Fibroblast of skin of abdomen (primary cell): ENCODE measurements around the gene ABCC1. TPM values are rescaled to one million over a fixed set of nuclear protein-coding genes. Genes with fewer than 3 reads are reported as not detected.
"Not testable (repeated sequence)": the region's sequence is repeated elsewhere in the genome, so short reads cannot be mapped to it uniquely, and the experiment has no call there.

Experiments used
- DNase-seq: peaks from one replicate; pipeline ENCODE4 v3.0.0-alpha.2; 2013
- polyA plus RNA-seq, 2 experiments: library from polyadenylated mRNA; unstranded; fragments of 120-200 nt; gene quantifications; one replicate each; pipeline ENCODE4 v1.2.1, GENCODE V29; 2013; ENCODE audit not compliant: insufficient read length in 2 of 2

ABCC1 gene
- 42.4 TPM for polyA plus RNA-seq (2013, experiment 1 of 2; ENCODE audit: insufficient read length)
- polyA plus RNA-seq (2013, experiment 2 of 2; ENCODE audit: insufficient read length) = 41.3 TPM

DNA sequence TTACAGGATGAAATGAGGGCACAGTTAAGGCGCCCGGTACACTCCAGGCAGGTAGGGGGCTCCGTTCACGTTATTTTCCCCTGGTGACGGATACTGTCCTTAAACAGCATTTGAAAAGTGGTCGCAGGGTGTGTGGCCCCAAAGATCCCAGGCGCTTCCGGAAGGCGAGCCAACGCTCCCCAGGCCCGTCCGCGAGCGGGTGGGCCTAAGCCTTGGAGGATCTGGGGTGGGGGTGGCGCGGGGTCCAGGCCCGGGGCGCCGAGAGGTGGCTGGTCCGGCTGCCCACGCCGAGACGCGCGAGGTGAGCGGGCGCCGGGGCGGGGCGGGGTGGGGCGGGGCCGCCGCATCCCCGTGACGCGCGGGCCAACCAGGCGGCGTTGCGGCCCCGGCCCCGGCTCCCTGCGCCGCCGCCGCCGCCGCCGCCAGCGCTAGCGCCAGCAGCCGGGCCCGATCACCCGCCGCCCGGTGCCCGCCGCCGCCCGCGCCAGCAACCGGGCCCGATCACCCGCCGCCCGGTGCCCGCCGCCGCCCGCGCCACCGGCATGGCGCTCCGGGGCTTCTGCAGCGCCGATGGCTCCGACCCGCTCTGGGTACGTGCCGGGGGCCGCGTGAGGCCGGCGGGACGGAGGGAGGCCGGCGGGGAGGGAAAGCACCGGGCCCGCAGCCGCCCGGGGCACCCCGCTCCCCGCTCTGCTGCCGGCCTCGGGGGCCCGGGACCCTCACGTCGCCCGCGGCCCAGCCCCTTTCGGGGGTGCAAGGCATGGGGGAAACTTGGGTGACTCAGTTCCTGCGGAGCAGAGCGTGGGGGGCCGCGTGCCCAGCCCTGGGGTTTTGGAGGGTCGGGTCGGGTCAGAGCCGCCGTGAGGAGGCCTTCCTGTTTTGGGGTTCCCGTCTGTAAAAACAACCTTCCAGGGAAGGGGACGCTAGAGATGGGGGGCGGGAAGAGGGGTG, at the start of gene ABCC1:
ABCC1 (plus strand) TSS at position 407 of the 951 bp plus-strand sequence; CDS start at position 543, 136 bp downstream.
- DNase-seq = peak; percentile 39

DNA sequence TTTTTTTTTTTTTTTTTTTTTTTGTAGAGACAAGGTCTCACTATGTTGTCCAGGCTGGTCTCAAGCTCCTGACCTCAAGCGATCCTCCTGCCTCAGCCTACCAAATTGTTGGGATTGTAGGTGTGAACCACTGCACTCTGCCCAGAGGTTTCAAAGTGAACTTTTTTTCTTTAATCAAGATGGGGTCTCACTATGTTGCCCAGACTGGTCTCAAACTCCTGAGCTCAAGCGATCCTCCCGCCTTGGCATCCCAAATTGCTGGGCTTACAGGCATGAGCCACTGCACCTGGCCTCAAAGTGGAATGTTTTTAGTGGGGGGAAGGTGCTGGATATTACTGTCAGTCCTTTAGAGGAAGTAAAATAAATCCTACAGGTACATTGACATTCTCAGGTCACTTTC, 49.1 kb upstream of the ABCC1 start:
- DNase-seq = no peak

GRCh38 chr16:15900901-15901500, 48.4 kb upstream of the ABCC1 start:
- no peak for DNase-seq

DNA sequence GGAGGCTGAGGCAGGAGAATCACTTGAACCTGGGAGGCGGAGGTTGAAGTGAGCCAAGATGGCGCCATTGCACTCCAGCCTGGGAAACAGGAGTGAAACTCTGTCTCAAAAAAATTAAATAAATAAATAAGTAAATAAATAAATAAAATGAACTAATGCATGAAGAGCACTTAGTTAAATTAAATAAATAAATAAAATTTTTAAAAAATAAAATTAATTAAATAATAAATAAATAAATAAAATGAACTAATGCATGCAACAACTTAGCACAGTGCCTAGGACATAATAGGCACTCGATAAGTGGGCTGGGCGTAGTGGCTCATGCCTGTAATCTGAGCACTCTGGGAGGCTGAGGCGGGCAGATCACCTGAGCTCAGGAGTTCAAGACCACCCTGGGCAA, 45.5 kb upstream of the ABCC1 start:
- no peak for DNase-seq

DNA sequence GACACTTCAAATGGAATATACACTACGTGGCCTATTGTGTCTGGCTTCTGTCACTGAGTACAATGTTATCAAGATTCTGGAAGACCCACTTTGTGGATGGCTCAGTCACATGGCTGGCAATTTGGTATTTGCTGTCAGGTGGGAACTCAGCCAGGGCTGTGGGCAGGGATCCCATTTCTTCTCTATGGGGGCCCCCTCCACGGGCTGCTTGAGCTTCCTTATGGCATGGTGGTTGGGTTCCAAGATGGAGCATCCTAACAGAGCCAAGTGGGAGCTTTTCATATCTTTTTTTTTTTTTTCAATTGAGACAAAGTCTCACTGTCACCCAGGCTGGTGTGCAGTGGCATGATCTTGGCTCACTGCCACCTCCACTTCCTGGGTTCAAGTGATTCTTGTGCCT, 43.0 kb upstream of the ABCC1 start:
- no peak for DNase-seq

GRCh38 chr16:15907863-15908478, 41.4 kb upstream of the ABCC1 start:
- DNase-seq = no peak

- no peak for DNase-seq
These were observed 38.2 kb upstream of the ABCC1 start for GRCh38 chr16:15911198-15911597.

GRCh38 chr16:15913046-15913698, 36.2 kb upstream of the ABCC1 start:
- DNase-seq = no peak

GRCh38 chr16:15915555-15916081, 33.8 kb upstream of the ABCC1 start:
- DNase-seq = no peak

- DNase-seq = no peak
These were observed 33.1 kb upstream of the ABCC1 start for GRCh38 chr16:15916323-15916722.

DNA sequence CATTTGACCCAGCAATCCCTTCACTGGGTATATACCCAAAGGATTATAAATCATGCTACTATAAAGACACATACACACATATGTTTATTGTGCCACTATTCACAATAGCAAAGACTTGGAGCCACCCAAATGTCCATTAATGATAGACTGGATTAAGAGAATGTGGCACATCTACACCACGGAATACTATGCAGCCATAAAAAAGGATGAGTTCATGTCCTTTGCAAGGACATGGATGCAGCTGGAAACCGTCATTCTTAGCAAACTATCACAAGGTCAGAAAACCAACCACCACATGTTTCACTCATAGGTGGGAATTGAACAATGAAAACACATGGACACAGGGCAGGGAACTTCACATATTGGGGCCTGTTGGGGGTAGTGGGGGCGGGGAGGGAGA, 31.1 kb upstream of the ABCC1 start:
- not testable (repeated sequence) for DNase-seq

DNA sequence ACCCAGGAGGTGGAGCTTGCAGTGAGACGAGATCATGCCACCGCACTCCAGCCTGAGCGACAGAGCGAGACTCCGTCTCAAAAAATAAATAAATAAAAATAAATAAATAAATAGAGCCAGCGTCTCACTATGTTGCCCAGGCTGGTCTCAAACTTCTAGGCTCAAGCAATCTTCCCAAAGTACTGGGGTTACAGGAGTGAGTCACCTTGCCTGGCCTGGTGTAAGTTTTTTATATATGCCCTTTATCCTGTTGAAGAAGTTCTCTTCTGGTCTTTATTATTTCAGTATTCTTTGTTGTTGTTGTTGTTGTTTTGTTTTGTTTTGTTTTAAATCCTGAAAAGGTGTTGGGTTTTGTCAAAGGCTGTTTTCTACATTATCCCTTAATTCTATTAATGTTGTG, 30.1 kb upstream of the ABCC1 start:
- DNase-seq = no peak

GRCh38 chr16:15924996-15925395, 24.4 kb upstream of the ABCC1 start:
- no peak for DNase-seq

- DNase-seq = no peak
These were observed 23.8 kb upstream of the ABCC1 start for GRCh38 chr16:15925631-15926030.

GRCh38 chr16:15928261-15929104, 20.9 kb upstream of the ABCC1 start:
- DNase-seq = no peak

GRCh38 chr16:15932939-15933338, 16.5 kb upstream of the ABCC1 start:
- no peak for DNase-seq

GRCh38 chr16:15933781-15934180, 15.6 kb upstream of the ABCC1 start:
- DNase-seq = no peak

DNA sequence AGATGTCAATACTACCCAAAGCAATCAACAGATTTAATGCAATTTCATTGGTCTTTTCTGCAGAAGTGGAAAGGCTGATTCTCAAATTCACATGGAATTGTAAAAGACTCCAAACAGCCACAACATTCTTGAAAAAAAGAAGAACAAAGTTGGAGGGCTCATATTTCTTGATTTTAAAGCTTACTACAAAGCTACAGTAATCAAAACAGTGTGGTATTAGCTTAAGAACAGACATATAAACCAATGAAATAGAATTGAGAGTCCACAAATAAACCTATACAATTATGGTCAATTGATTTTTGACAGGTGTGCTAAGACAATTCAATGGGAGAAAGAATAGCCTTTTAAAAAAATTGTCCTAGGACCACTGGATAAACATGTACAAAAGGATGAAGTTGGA, 14.4 kb upstream of the ABCC1 start:
- DNase-seq = no peak

- DNase-seq = not testable (repeated sequence)
These were observed 12.6 kb upstream of the ABCC1 start for GRCh38 chr16:15936809-15937208.

GRCh38 chr16:15942931-15943690, 6.3 kb upstream of the ABCC1 start:
- no peak for DNase-seq
